GM10847 (cell line): ENCODE data around the gene RNF26.

Experiments
- POLR2A ChIP-seq: IDR thresholded peaks from 2 replicates; pipeline ENCODE4 v1.6.1; 2011; ENCODE audit not compliant: insufficient read length; ENCODE audit errors: extremely low read depth

RNF26 gene

DNA sequence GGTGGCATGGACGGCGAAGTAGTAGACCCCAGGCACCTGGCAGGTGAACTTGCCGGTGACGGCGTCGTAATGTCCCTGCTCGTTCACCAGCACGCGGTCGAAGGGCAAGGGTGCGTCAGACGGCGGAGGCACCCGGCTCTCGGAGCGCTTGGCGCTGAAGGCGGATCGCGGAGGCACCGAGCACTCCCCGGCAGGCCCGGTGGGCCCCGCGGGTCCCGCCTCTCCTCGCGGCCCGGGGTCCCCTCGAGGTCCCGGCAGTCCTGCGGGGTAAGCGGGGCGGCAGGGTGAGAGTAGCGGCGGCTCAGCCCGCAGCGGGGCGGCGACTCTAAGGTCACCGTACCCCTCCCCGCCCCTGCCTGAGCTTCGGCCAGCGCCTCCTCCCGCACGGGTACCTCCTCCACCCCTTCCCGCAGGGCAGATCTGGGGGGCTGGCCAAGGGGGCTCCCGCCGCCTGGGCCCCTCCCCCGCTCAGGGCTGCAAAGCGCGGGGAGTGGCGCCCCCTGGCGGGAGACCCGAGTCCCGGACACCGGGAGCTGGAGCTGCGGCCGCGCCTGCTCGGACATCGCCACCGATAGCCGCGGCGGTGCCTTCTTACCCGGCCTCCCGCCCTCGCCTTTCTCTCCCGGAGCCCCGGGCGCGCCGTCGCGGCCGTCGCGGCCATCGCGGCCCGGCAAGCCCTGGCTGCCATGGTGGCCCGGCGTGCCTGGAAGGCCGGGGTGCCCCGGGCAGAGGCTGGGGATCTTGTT is 5.4 kb downstream of the RNF26 start:
- no peak for TF ChIP-seq POLR2A

DNA sequence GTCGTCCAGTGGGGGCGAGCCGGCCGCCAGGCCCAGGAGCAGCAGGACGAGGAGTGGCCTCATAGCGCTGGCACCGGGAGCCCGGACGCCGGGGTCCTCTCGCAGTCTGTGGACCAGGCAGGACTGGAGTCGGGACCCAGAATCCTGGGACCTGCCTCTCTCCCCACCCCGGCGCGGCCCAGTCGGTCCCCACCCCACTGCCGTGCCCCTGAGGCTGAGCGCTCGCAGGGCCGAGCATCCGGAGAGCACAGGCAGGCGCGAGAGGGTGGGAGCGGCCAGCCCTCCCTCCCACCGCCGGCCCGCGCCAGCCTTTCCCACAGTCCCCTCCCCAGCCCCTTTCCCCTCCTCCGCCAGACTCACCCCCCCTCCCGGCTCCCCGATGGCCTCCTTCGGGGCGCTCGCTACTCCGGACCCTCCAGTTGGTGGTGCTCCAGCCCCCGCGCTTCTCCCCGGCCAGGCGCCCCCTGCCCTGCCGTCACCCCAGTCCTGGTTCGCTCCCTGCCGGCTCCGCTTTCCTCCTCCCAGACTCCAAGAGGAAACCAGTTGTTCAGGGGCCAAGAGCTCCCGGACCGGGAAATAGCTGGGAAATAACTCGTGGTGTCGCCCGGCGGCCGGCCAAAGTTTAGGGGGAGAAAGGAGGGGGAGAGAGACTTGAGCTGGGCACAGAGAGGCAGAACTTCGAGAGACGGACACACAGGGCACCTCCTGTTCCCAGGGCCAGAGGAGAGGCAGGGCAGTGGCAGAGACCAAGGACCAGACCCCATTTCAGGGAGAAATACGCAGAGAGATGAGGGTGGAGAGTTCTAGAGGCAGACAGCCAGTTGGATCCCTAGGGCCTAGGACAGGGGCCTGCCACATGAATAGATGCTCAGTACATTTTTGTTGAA is 6.3 kb downstream of the RNF26 start, which contains the start of gene C1QTNF5:
C1QTNF5 (minus strand) TSS at position 549 of the 887 bp plus-strand sequence; CDS start at position 63, 486 bp downstream.
- no peak for TF ChIP-seq POLR2A

DNA sequence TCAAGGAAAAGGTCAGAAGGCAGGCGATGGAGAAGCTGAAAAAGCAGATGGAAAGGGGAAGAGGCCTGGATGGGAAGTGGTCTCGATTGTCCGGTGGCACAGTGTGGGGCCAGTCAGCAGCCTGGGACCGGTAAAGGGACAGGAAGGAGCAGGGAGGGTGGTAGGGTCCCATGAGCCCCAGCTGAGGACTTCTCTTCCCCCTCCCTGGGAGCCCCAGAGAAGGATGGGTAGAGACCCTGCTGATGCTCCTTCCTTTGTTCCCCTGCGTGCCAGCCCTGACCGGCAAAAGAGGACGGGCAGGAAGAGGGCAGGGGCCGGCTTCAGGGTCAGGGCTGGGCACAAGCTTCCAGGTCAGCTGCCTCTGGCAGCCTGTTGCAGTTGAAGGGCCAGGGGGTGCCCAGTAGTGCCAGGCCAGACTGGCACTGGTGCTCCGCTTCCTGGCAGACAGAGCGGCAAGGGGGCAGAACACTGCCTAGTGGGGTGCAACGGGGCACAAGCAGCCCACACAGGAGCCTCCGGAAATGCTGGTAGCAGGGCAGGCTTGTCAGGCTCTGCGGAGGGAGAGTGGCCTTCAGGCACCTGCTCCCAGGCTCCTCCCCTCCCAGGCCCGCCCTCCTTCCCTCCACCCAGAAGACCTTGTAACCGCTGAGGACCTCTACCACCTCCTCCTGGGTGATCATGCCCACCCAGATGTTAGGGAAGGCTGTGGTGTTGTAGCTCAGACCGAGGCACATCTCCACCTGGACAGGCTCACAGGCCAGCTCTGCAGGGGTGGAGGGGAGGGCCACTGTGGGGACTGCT is 7.1 kb downstream of the RNF26 start:
- TF ChIP-seq POLR2A, result no peak

DNA sequence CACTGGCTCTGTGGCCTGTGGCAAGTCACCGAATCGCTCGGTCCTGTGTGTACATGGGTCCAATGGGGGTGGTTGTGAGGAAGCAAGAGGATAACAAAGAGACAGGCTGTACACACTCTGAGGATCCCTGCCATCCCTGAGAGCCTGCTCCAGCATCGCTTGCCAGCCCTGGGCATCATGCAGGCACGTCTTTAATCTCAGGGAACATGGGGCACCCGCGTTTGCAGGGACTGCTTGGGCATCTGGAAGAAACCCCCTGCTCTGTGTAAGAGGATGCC is 7.6 kb downstream of the RNF26 start:
- no peak for TF ChIP-seq POLR2A

DNA sequence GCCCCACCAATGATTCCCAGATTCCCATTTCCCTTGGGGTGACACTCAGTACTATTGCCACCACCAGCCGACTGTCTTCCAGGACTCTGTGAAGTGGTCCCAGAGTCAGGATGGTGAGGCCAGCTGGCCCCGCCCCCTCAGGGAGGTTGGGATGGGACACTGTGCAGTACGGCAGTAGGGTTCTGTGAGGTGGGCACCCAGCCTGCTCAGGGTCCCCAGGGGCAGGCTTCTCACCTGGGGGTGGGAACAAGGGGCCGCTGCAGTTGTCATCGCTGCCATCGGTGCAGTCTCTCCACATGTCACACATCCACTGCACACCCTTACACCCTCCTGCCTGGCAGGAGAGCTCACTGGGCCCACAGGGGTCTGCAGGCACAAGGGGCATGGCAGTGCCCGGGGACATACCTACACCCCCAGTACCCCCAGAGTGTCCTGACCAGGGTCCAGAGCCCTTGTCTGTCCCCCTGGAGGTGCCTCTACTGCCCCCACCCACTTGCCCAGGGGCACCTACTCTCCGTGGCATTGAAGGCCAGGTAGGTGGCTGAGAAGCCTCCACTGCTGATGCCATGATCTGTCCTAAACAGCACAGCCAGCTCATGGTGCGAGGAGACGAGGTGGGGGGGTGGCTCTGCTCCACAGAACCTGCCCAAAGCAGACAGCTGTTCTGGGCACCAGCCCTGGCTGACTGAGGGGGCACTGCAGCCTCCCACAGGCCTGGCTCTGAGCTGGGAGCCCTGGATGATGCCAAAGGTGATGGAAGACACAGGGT is 8.2 kb downstream of the RNF26 start:
- no peak for TF ChIP-seq POLR2A

DNA sequence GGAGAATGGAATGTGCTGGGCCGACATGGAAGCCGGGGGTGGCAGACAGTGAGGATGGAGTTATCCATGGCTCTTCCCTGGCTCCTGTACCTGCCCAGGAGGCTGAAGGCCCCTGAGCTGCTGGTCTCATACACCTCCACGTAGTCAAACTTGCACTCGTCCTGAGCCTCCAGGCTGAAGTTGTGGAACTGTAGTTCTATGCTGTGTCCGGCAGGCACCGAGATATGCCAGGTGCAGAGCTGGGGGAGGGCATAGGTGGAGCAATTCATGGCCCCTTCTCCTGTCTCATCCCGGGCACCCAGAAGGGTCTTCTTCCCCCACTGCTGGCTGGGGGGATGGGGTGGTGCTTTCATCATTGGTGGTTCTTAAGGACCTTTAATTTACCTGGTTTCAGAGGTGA is 9.4 kb downstream of the RNF26 start:
- TF ChIP-seq POLR2A, result no peak

DNA sequence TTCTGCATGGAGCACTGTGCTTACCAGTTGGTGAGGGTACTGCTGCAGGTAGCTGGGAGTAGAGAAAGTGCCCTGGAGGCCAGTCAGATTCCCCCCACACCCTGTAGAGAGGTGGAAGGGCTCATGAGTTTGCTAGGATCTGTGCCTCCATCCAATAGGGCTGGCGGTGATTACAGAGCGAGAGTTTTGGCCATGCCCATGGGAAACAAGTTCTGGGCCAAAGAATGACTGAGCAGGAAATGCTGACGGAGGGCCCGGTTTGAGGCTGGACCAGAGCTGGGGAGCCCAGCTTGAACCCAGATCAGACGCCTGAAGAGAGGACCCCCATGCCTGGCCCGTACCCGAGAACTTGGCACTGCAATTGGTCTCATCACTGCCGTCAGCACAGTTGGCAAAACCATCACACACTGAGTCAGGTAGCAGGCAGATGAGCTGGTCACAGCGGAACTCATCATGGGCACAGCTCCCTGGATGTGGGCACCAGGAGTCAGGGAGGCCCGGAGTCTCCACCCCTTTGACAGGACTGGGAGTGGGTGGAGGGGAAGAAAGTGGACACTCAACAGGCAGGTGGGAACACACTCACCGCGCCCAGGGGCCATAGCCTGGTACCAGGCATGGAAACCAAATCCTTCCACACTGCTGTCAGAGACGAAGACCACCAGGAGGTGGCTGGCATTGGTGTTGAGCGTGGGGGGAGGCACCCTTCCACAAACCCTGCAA is 10.1 kb downstream of the RNF26 start:
- no peak for TF ChIP-seq POLR2A

DNA sequence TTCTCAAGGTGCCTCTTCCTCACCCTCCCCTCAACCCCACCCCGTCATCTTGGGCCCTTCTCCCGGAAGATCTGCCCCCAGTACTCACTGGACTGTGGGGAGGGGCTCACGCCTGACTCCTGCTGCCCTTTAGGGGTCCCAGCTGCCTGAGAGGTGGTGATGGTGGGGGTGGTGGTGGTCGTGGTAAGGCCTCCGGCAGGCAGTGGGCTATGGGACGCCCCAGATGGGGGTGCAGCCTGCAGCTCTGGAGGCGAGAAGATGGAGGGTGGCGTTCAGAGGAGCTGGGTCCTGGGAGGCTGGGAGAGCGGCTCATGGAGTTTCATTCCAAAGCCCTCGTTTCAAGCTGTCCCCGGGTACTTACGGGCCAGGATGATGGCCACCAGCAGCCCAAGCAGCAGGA is 11.4 kb downstream of the RNF26 start:
- no peak for TF ChIP-seq POLR2A

DNA sequence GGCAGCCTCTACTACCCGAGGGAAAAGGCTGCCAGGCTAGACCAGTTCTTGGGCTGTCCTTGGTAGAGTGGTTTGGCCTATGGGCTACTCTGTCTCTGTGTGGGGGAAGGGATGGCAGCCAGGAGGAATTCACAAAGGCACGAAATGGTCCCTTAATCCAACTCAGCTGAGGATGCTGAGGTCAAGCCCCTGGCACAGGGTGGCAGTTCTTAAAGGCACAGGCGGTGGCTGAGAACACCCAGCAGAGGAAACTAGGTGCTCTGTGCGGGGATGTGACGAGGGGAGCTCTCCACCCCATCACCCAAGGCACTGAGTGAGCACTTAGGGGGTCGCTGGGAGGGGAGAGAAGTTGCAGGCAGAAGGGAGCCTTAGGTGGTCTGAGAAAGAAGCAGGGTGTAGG is 12.3 kb downstream of the RNF26 start, which contains the start of gene MFRP:
MFRP (minus strand) TSS at position 101 of the 400 bp plus-strand sequence. CDS start 192 bp downstream, outside the sequence.
- TF ChIP-seq POLR2A, result no peak

DNA sequence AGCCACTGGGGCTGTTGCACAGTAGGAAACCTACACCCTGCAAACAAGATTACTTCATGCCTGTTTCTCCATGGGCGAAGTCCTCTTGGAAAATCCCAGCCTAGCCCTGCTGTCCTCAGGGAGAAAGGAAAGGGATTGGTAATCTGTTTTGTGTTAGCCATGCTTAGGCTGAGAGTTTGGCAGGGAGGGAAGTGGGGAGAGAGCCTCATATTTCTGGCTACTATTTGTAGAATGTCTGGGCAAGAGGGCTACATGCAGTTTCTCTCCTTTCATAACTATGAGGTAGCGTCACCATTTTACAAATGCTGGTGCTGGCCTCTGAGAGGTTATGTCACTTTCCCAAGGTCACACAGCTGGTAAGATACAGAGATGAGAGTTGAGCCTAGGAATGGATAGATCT is 12.9 kb downstream of the RNF26 start:
- TF ChIP-seq POLR2A, result no peak

DNA sequence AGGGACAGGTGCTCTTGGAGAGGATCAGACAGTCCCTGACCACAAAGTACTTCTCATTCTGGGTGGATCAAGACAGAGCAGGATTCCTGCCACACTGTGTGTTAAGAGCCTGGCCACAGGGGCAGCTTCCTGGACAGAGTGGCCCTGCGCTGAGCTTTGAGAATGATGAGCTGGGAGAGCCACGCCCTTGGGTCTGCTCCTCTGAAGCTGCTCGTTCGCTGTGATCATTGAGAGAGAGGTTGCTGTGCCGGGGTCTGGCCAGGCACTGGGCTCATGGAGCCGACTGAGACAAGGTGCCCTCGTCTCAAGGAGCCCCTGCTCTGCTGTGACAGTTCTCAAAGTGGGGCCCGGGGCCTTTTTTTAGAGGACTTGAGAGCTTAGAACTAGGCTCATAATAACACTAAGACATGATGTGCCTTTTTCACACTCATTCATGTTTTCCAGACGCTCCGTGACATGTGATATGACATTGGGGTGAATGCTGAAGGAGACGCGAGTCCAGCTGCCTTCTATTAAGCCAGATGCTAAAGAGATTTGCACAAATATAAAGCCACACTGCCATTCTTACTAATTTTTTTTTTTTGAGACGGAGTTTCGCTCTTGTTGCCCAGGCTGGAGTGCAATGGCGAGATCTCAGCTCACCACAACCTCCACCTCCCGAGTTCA is 13.7 kb downstream of the RNF26 start:
- no peak for TF ChIP-seq POLR2A

DNA sequence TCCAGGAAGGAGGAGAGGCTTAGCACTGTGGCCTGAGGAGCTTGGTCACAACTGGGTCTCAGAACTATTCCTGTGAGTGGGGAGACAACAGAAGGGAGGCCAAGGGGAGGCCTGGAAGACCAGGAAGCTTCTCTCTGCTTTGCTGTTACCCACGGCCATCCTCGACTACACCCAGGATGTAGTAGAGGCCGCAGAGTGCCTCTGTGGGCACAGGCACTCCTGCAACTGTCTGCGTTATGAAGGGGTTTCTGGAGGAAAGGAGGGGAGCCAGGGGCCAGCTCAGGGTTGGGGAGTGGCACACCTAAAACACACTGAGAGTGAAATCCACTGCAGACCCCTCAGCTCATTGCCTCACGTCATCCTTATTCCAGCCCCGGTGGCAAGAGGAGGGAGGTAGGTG is 16.0 kb downstream of the RNF26 start:
- no peak for TF ChIP-seq POLR2A

DNA sequence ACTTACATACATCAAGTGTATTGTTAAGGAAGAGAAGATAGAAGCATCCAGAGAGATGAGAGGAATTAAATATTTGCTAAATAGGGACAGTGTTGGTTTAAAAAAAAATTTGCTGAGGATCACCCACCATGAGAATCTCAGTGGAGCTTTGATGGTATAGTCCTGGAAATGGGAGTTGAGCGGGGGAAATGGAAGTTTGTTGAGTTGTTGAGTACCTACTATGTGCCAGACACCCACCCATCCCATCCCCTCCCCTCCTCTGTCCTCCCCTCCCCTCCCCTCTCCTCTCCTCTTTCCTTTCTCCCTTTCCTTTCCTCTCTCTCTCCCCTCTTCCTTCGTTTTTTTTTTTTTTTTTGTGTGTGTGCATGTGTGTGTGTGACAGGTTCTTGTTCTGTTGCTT is 16.9 kb downstream of the RNF26 start:
- no peak for TF ChIP-seq POLR2A

DNA sequence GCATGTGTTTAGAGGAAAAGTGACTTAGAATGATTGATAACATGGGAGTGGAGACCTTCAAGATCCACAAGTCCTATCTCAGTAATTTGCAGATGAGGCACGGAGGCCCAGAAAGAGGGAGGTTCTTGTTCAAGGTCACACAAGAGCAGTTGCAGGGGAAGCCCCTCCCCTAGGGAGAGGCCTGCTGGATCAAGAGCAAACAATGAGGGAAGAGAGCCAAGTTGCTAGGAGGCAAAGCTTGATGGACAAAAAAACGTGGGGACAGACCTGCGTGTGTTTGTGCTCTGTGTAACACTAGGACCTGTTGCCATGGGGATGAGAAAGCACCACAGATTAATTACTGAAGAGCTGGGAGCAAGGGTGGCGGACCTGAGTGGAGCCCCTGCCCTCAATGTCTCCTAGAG is 18.5 kb downstream of the RNF26 start:
- no peak for TF ChIP-seq POLR2A
